Right lobe of liver (tissue), 4 donors: ENCODE results near the gene MYH9.
"Not testable (repeated sequence)": the region's sequence is repeated elsewhere in the genome, so short reads cannot be mapped to it uniquely, and the experiment has no call there.

Experiments used
- POLR2A ChIP-seq: fragments of 450-650 bp; IDR thresholded peaks from one replicate; pipeline ENCODE4 v1.6.1; 2017; ENCODE audit warnings: antibody characterized with exemption, mild to moderate bottlenecking
- TF ChIP-seq, protein P1 (sequence below), 4 donors: fragments of 200-600 bp in 3 of 4; fragments of 450-650 bp in 1 of 4; IDR thresholded peaks; one replicate each; pipeline versions ENCODE4 v1.5.1 to v1.8.0; 2016 to 2022; ENCODE audit warnings: antibody characterized with exemption in 4 of 4, mild to moderate bottlenecking in 2 of 4
- donor health status: DM: no; HTN: no; CAD: no.
- donor health status: DM: no; HTN: no; CAD: no.
- donor health status: DM: no; HTN: yes; CAD: no.

GRCh38 chr22:36250292-36250960 lies 137.3 kb downstream of the MYH9 start:
- TF ChIP-seq, protein P1, sequence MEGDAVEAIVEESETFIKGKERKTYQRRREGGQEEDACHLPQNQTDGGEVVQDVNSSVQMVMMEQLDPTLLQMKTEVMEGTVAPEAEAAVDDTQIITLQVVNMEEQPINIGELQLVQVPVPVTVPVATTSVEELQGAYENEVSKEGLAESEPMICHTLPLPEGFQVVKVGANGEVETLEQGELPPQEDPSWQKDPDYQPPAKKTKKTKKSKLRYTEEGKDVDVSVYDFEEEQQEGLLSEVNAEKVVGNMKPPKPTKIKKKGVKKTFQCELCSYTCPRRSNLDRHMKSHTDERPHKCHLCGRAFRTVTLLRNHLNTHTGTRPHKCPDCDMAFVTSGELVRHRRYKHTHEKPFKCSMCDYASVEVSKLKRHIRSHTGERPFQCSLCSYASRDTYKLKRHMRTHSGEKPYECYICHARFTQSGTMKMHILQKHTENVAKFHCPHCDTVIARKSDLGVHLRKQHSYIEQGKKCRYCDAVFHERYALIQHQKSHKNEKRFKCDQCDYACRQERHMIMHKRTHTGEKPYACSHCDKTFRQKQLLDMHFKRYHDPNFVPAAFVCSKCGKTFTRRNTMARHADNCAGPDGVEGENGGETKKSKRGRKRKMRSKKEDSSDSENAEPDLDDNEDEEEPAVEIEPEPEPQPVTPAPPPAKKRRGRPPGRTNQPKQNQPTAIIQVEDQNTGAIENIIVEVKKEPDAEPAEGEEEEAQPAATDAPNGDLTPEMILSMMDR (IDR thresholded peaks at IDR 0.05), result not testable (repeated sequence)
- not testable (repeated sequence) for TF ChIP-seq POLR2A
